ENCODE data around the gene ALDH1A2. TPM values are rescaled to one million over a fixed set of nuclear protein-coding genes. Genes with fewer than 3 reads are reported as not detected.

ALDH1A2 gene
- polyA plus RNA-seq, 3 donors = 287 to 333 (median 325) TPM

GRCh38 chr15:57914350-57915055 lies 151.0 kb downstream of the ALDH1A2 start:
- no peak for DNase-seq (ENCODE audit: low read depth in 3 of 3, low spot score in 2 of 3)

GRCh38 chr15:57911247-57911646 lies 154.3 kb downstream of the ALDH1A2 start:
- DNase-seq (ENCODE audit: low read depth in 3 of 3, low spot score in 2 of 3) = no peak

GRCh38 chr15:57910672-57911071 lies 154.8 kb downstream of the ALDH1A2 start:
- DNase-seq (ENCODE audit: low read depth in 3 of 3, low spot score in 2 of 3) = no peak

- no peak for DNase-seq (ENCODE audit: low read depth in 3 of 3, low spot score in 2 of 3)
Observed at GRCh38 chr15:57909388-57909787, 156.1 kb downstream of the ALDH1A2 start.

GRCh38 chr15:57903626-57904025 lies 161.9 kb downstream of the ALDH1A2 start:
- no peak for DNase-seq (ENCODE audit: low read depth in 3 of 3, low spot score in 2 of 3)

Other genes starting within 250 kb of the ALDH1A2 start
- under 1 TPM; 0.08 to 0.19 (median 0.18) TPM for gene AQP9, start 72.7 kb upstream of the ALDH1A2 start, polyA plus RNA-seq (ENCODE audit: insufficient read length in 3 of 3)

Measured in right renal cortex interstitium (tissue), 3 donors.